ENCODE data around the gene FAM135A.

Gene FAM135A

GRCh38 chr6:70575899-70576495 is 162.7 kb downstream of the FAM135A start:
- CTCF ChIA-PET: no interaction called here
- DNase-seq (ENCODE audit: low read depth, low spot score): no peak
- TF ChIP-seq CTCF (IDR thresholded peaks at IDR 0.05; ENCODE audit: insufficient read depth, low read length, missing control alignments): no peak
- POLR2A ChIA-PET: no interaction called here
- no peak overlapping the region for H3K4me3 ChIP-seq (ENCODE audit: low read depth, low read length)

GRCh38 chr6:70586114-70586513 is 172.8 kb downstream of the FAM135A start:
- ChIA-PET POLR2A (no interaction called here), CTCF (no interaction called here)
- DNase-seq (ENCODE audit: low read depth, low spot score): no peak
- no peak for TF ChIP-seq CTCF (IDR thresholded peaks at IDR 0.05; ENCODE audit: insufficient read depth, low read length, missing control alignments)
- no peak overlapping the region for H3K4me3 ChIP-seq (ENCODE audit: low read depth, low read length)

- POLR2A ChIA-PET: no interaction called here
- no peak overlapping the region for H3K4me3 ChIP-seq (ENCODE audit: low read depth, low read length)
- no peak for DNase-seq (ENCODE audit: low read depth, low spot score)
- no peak for TF ChIP-seq CTCF (IDR thresholded peaks at IDR 0.05; ENCODE audit: insufficient read depth, low read length, missing control alignments)
- CTCF ChIA-PET: interaction anchor here (1.0 kb wide), 1 partner anchor 96 kb away, joined by 4 read pairs; no protein-coding TSS in a partner anchor
These were observed 177.1 kb downstream of the FAM135A start for GRCh38 chr6:70590400-70590799.

GRCh38 chr6:70592391-70593117 is 179.2 kb downstream of the FAM135A start:
- DNase-seq (ENCODE audit: low read depth, low spot score): no peak
- no peak for TF ChIP-seq CTCF (IDR thresholded peaks at IDR 0.05; ENCODE audit: insufficient read depth, low read length, missing control alignments)
- no peak overlapping the region for H3K4me3 ChIP-seq (ENCODE audit: low read depth, low read length)
- ChIA-PET CTCF (no interaction called here), POLR2A (no interaction called here)

- CTCF ChIA-PET: no interaction called here
- no peak for TF ChIP-seq CTCF (IDR thresholded peaks at IDR 0.05; ENCODE audit: insufficient read depth, low read length, missing control alignments)
- H3K4me3 ChIP-seq (ENCODE audit: low read depth, low read length): no peak overlapping the region
- no peak for DNase-seq (ENCODE audit: low read depth, low spot score)
- POLR2A ChIA-PET: no interaction called here
These were observed 179.8 kb downstream of the FAM135A start for GRCh38 chr6:70593118-70593486.

- POLR2A ChIA-PET: no interaction called here
- DNase-seq (ENCODE audit: low read depth, low spot score): no peak
- CTCF ChIA-PET: no interaction called here
- no peak overlapping the region for H3K4me3 ChIP-seq (ENCODE audit: low read depth, low read length)
- TF ChIP-seq CTCF (IDR thresholded peaks at IDR 0.05; ENCODE audit: insufficient read depth, low read length, missing control alignments): no peak
These were observed 185.9 kb downstream of the FAM135A start for GRCh38 chr6:70599187-70599586.

Data from AG04449 (cell line).